Panc1 (cell line): ENCODE data around the gene C1orf115. TPM values are rescaled to one million over a fixed set of nuclear protein-coding genes. Genes with fewer than 3 reads are reported as not detected.
"Not testable (repeated sequence)": the region's sequence is repeated elsewhere in the genome, so short reads cannot be mapped to it uniquely, and the experiment has no call there.

Experiments
- ATAC-seq: fragments of 200-7000 bp; cut with Tn5 transposase; 2 replicates; pipeline ENCODE4 v1.9.1; 2020; ENCODE audit warnings: mild to moderate bottlenecking, moderate library complexity
- BruUV-seq: library from RNA; stranded (reverse); fragments of 400-500 nt; replicated peaks from 2 replicates; lab custom pipeline; 2021; lab: Mats Ljungman, UMichigan
- CTCF ChIA-PET: fragments of 300-600 bp; sonication (Branson Sonifier 250); formaldehyde crosslinking; loops from one replicate; lab custom pipeline; 2022; ENCODE audit warnings: antibody characterized with exemption; lab: Charles Lee
- POLR2A ChIA-PET: fragments of 300-600 bp; sonication (Branson Sonifier 250); formaldehyde crosslinking; loops from one replicate; lab custom pipeline; 2022; ENCODE audit warnings: antibody characterized with exemption; lab: Charles Lee
- DNase-seq: peaks from one replicate; pipeline ENCODE4 v3.0.0-alpha.2; 2010; ENCODE audit warnings: low read depth, low spot score
- H3K27ac ChIP-seq: 2 replicates; pipeline ENCODE4 v1.5.1; 2011; ENCODE audit warnings: mild to moderate bottlenecking, low read length, inconsistent platforms
- H3K27me3 ChIP-seq: fragments of 200-500 bp; sonication (Bioruptor generic); 2 replicates; pipeline ENCODE4 v1.6.0; 2014; ENCODE audit warnings: low read length, inconsistent platforms; ENCODE audit not compliant: control insufficient read depth, insufficient read depth
- H3K36me3 ChIP-seq: fragments of 200-500 bp; sonication (Bioruptor generic); 2 replicates; pipeline ENCODE4 v1.5.1; 2014; ENCODE audit warnings: inconsistent platforms, mild to moderate bottlenecking, low read length, moderate library complexity; ENCODE audit not compliant: control insufficient read depth, insufficient read depth
- H3K4me1 ChIP-seq: 2 replicates; pipeline ENCODE4 v1.5.1; 2011; ENCODE audit warnings: inconsistent platforms, mild to moderate bottlenecking, low read length, moderate library complexity; ENCODE audit not compliant: control insufficient read depth, insufficient read depth
- H3K4me3 ChIP-seq, 2 experiments: 2 replicates each; pipeline ENCODE4 v1.5.1; 2011 to 2012; ENCODE audit warnings: low read depth in 2 of 2, low read length in 2 of 2, mild to moderate bottlenecking in 2 of 2, inconsistent platforms in 1 of 2, moderate library complexity in 1 of 2
- H3K9me3 ChIP-seq: fragments of 200-500 bp; sonication (Bioruptor generic); 2 replicates; pipeline ENCODE4 v1.5.1; 2014; ENCODE audit warnings: low read depth, mild to moderate bottlenecking, inconsistent platforms, low read length, moderate library complexity; ENCODE audit not compliant: control insufficient read depth, insufficient read depth
- POLR2AphosphoS5 ChIP-seq: IDR thresholded peaks from 2 replicates; pipeline ENCODE4 v1.6.1; 2012; ENCODE audit warnings: mild to moderate bottlenecking, low read depth, low read length, moderate library complexity
- SIN3A ChIP-seq: IDR thresholded peaks from 2 replicates; pipeline ENCODE4 v1.6.1; 2012; ENCODE audit warnings: low read depth, mild to moderate bottlenecking, low read length, moderate library complexity, borderline replicate concordance; ENCODE audit not compliant: insufficient read depth
- TCF7L2 ChIP-seq: IDR thresholded peaks from 2 replicates; pipeline ENCODE4 v1.6.1; 2011; ENCODE audit warnings: mild to moderate bottlenecking, low read depth, low read length, inconsistent platforms
- in situ Hi-C: cut with HindIII; loops from 2 replicates; pipeline ENCODE4 v1.10.0; 2016; ENCODE audit warnings: low sequenced_read_pairs, low pct_unique_long_range_greater_than_20kb
- intact Hi-C: fragments of 100-400 bp; cut with micrococcal nuclease; formaldehyde crosslinking; loops from one replicate; pipeline ENCODE4 v1.10.0; 2022; ENCODE audit not compliant: unreplicated experiment
- total RNA-seq: library from RNA; stranded (reverse); gene quantifications from one replicate; pipeline ENCODE4 v1.2.1, GENCODE V29; 2021; ENCODE audit not compliant: unreplicated experiment
- TF ChIP-seq, protein P1 (sequence below): fragments of 450-650 bp; IDR thresholded peaks from 2 replicates; pipeline ENCODE4 v1.5.1; 2017; ENCODE audit warnings: mild to moderate bottlenecking
- TF ChIP-seq, protein P2 (sequence below), 2 experiments: IDR thresholded peaks; 2 replicates each; pipeline ENCODE4 v1.6.1; 2011 to 2012; ENCODE audit warnings: low read depth in 2 of 2, control low read depth in 1 of 2, low read length in 1 of 2, mild to moderate bottlenecking in 1 of 2, moderate library complexity in 1 of 2; ENCODE audit not compliant: insufficient read depth in 1 of 2

C1orf115 gene
- total RNA-seq, 1 experiment from 2014 or later = 3.9 TPM

DNA sequence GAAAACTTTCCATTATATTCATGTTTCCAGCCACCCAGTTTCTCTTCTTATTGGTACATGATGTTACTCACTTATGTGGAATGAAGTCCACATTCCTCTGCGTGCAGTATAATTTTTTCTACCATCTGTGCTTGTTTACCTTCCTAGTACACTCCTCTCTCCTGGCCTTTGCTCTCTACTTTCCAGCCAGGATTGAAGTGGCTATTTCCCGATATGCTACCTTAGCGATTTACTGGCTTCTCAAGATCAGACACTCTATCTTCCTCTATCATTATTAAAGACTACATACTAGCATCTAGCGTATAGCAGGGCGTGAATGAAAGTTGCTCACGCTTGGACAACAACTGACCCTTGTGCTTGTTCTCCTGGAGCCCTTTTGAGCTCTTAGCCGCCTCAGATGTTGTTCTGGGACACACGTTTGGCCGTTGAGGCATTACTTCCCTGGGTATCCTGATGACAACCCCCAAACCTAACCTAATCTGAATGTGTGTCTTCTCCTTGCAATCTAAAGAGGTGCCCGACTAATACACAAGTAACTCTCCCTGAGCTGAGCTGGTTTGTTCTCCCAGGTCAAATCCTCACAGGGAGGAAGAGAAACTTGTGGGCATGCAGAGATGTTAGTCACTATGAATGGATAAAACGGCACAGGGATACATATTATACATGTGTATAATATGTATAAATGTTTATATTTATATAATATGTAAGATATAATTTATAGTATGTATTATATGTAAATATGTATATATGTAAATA lies 44.6 kb downstream of the C1orf115 start:
- Histone ChIP-seq H3K4me3 (peak overlapping the region in 1 of 2 experiments; percentile 7; a peak in 2 of 4 replicates), H3K9me3 (no peaks in the 10 kb centered on the region), H3K4me1 (peaks cover 15% of the 10 kb centered on the region; the same call in 1 of the 2 replicates), H3K36me3 (no peaks in the 10 kb centered on the region), H3K27me3 (no peaks in the 10 kb centered on the region), H3K27ac (peak overlapping the region; percentile 32)
- TF ChIP-seq POLR2AphosphoS5 (no peak), TCF7L2 (no peak), SIN3A (no peak)
- TF ChIP-seq, protein P1, sequence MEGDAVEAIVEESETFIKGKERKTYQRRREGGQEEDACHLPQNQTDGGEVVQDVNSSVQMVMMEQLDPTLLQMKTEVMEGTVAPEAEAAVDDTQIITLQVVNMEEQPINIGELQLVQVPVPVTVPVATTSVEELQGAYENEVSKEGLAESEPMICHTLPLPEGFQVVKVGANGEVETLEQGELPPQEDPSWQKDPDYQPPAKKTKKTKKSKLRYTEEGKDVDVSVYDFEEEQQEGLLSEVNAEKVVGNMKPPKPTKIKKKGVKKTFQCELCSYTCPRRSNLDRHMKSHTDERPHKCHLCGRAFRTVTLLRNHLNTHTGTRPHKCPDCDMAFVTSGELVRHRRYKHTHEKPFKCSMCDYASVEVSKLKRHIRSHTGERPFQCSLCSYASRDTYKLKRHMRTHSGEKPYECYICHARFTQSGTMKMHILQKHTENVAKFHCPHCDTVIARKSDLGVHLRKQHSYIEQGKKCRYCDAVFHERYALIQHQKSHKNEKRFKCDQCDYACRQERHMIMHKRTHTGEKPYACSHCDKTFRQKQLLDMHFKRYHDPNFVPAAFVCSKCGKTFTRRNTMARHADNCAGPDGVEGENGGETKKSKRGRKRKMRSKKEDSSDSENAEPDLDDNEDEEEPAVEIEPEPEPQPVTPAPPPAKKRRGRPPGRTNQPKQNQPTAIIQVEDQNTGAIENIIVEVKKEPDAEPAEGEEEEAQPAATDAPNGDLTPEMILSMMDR = no peak
- TF ChIP-seq, protein P2, sequence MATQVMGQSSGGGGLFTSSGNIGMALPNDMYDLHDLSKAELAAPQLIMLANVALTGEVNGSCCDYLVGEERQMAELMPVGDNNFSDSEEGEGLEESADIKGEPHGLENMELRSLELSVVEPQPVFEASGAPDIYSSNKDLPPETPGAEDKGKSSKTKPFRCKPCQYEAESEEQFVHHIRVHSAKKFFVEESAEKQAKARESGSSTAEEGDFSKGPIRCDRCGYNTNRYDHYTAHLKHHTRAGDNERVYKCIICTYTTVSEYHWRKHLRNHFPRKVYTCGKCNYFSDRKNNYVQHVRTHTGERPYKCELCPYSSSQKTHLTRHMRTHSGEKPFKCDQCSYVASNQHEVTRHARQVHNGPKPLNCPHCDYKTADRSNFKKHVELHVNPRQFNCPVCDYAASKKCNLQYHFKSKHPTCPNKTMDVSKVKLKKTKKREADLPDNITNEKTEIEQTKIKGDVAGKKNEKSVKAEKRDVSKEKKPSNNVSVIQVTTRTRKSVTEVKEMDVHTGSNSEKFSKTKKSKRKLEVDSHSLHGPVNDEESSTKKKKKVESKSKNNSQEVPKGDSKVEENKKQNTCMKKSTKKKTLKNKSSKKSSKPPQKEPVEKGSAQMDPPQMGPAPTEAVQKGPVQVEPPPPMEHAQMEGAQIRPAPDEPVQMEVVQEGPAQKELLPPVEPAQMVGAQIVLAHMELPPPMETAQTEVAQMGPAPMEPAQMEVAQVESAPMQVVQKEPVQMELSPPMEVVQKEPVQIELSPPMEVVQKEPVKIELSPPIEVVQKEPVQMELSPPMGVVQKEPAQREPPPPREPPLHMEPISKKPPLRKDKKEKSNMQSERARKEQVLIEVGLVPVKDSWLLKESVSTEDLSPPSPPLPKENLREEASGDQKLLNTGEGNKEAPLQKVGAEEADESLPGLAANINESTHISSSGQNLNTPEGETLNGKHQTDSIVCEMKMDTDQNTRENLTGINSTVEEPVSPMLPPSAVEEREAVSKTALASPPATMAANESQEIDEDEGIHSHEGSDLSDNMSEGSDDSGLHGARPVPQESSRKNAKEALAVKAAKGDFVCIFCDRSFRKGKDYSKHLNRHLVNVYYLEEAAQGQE (IDR thresholded peaks at IDR 0.05; ENCODE audit: insufficient read depth in 1 of 2, low read depth in 2 of 2, low read length in 1 of 2) = no peak
- DNase-seq (no peak), ATAC-seq (peak; percentile 95)
- intact Hi-C loops = loop anchor here (5.0 kb wide), 1 partner anchor 42 kb away; the partner anchor contains the start of gene C1orf115
- in situ Hi-C loops = no loop called here
- BruUV-seq = no TSS peak
- ChIA-PET POLR2A (no interaction called here), CTCF (interaction anchor here (0.6 kb wide), 1 partner anchor 27 kb away, joined by 3 read pairs; no protein-coding TSS in a partner anchor)

DNA sequence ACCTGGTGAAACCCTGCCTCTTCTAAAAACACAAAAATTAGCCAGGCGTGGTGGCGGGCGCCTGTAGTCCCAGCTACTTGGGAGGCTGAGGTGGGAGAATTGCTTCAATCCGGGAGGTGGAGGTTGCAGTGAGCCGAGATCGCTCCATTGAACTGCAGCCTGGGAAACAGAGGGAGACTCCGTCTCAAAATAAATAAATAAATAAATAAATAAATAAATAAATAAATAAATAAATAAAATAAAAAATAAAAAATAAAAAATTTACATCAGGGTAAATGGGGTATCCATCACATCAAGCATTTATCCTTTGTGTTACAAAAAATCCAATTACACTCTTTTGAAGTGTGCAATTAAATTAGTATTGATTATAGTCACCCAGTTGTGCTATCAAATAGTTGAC lies 46.1 kb downstream of the C1orf115 start:
- H3K36me3 ChIP-seq, POLR2A ChIA-PET, H3K9me3 ChIP-seq, H3K27me3 ChIP-seq, ATAC-seq, in situ Hi-C loops, H3K27ac ChIP-seq, intact Hi-C loops, BruUV-seq, CTCF ChIA-PET, H3K4me3 ChIP-seq, DNase-seq: not testable (repeated sequence)
- H3K4me1 ChIP-seq = peaks cover 15% of the 10 kb centered on the region; the same call in 1 of the 2 replicates

DNA sequence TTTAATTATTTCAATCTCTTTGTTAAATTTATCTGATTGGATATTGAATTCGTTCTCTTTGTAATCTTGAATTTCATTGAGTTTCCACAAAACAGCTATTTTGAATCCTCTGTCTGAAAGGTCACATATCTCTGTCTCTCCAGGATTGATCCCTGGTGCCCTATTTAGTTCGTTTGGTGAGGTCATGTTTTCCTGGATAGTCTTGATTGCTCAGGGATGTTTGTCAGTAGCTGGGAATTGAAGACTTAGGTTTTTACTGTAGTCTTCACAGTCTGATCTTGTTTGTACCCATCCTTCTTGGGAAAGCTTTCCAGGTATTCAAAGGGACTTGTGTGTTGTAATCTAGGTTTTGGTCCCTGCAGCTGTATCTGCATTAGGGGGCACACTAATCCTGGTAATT lies 51.2 kb downstream of the C1orf115 start:
- no peaks in the 10 kb centered on the region for H3K36me3 ChIP-seq
- ChIA-PET CTCF (interaction anchor here (1.0 kb wide), 1 partner anchor 8 kb away, joined by 4 read pairs; no protein-coding TSS in a partner anchor), POLR2A (no interaction called here)
- DNase-seq = no peak
- no peak overlapping the region for H3K27ac ChIP-seq
- TF ChIP-seq, protein P2 (IDR thresholded peaks at IDR 0.05; ENCODE audit: insufficient read depth in 1 of 2, low read depth in 2 of 2, low read length in 1 of 2) = no peak
- no peak for TF ChIP-seq TCF7L2
- TF ChIP-seq, protein P1 = no peak
- no peak for TF ChIP-seq POLR2AphosphoS5
- TF ChIP-seq SIN3A = no peak
- in situ Hi-C loops = no loop called here
- H3K4me1 ChIP-seq = no peaks in the 10 kb centered on the region
- no peak overlapping the region for H3K4me3 ChIP-seq
- H3K9me3 ChIP-seq = no peaks in the 10 kb centered on the region
- intact Hi-C loops = no loop called here
- no peaks in the 10 kb centered on the region for H3K27me3 ChIP-seq
- ATAC-seq = no peak
- no TSS peak for BruUV-seq
